ENCODE results near the gene NOP9.

Gene NOP9

GRCh38 chr14:24264298-24264697, 35.4 kb upstream of the NOP9 start:
- no peak for DNase-seq

GRCh38 chr14:24266344-24267244, 33.1 kb upstream of the NOP9 start:
- DNase-seq, result no peak

- no peak for DNase-seq
Measured at GRCh38 chr14:24267516-24267915, 32.1 kb upstream of the NOP9 start.

- no peak for DNase-seq
Measured at GRCh38 chr14:24268225-24268624, 31.4 kb upstream of the NOP9 start.

GRCh38 chr14:24269368-24269767, 30.3 kb upstream of the NOP9 start:
- DNase-seq, result no peak

- no peak for DNase-seq
Measured at GRCh38 chr14:24269910-24270536, 29.6 kb upstream of the NOP9 start.

GRCh38 chr14:24270537-24271133, 29.0 kb upstream of the NOP9 start:
- DNase-seq, result no peak

- DNase-seq, result peak; percentile 90
Measured at GRCh38 chr14:24271134-24271833, 28.4 kb upstream of the NOP9 start, which contains the start of gene RABGGTA. RABGGTA (minus strand) TSS chr14:24271597; CDS start chr14:24271115, 482 bp downstream.

- DNase-seq, result no peak
Measured at GRCh38 chr14:24271834-24272263, 27.8 kb upstream of the NOP9 start.

GRCh38 chr14:24272467-24272866, 27.2 kb upstream of the NOP9 start:
- DNase-seq, result no peak

- no peak for DNase-seq
Measured at GRCh38 chr14:24273422-24273998, 26.1 kb upstream of the NOP9 start.

GRCh38 chr14:24274101-24274543, 25.5 kb upstream of the NOP9 start:
- DNase-seq, result peak; percentile 28

GRCh38 chr14:24277071-24277470, 22.6 kb upstream of the NOP9 start:
- no peak for DNase-seq

GRCh38 chr14:24277606-24278321, 21.9 kb upstream of the NOP9 start:
- DNase-seq, result no peak

- DNase-seq, result no peak
Measured at GRCh38 chr14:24278424-24278823, 21.2 kb upstream of the NOP9 start.

GRCh38 chr14:24279301-24280186, 20.1 kb upstream of the NOP9 start:
- DNase-seq, result peak; percentile 47

- no peak for DNase-seq
Measured at GRCh38 chr14:24280797-24281460, 18.7 kb upstream of the NOP9 start.

GRCh38 chr14:24281636-24282035, 18.0 kb upstream of the NOP9 start:
- no peak for DNase-seq

- DNase-seq, result no peak
Measured at GRCh38 chr14:24282736-24283135, 16.9 kb upstream of the NOP9 start.

GRCh38 chr14:24283796-24284460, 15.7 kb upstream of the NOP9 start:
- no peak for DNase-seq
